Cardiac muscle cell (in vitro differentiated cells and primary cell): ENCODE measurements around the gene SLC2A5. TPM values are rescaled to one million over a fixed set of nuclear protein-coding genes. Genes with fewer than 3 reads are reported as not detected.

ENCODE experiments used
- DNase-seq, 2 donors: peaks; one replicate each; pipeline versions ENCODE4 v3.0.0 to v3.0.0-alpha.2; 2010 to 2017; ENCODE audit warnings: low read depth in 1 of 2, low spot score in 1 of 2
- H3K27ac ChIP-seq: fragments of 200-600 bp; sonication (generic); 2 replicates; pipeline ENCODE4 v1.5.1; 2016
- H3K27me3 ChIP-seq: fragments of 200-600 bp; sonication (generic); 2 replicates; pipeline ENCODE4 v1.6.0; 2016; ENCODE audit warnings: control low read depth
- H3K36me3 ChIP-seq: fragments of 200-600 bp; sonication (generic); 2 replicates; pipeline ENCODE4 v1.5.1; 2016; ENCODE audit warnings: control low read depth
- H3K4me1 ChIP-seq: fragments of 200-600 bp; sonication (generic); 2 replicates; pipeline ENCODE4 v1.8.1; 2017; ENCODE audit warnings: low read depth, mild to moderate bottlenecking, mixed run types
- H3K4me3 ChIP-seq: fragments of 200-600 bp; sonication (generic); 2 replicates; pipeline ENCODE4 v1.5.1; 2016; ENCODE audit warnings: mild to moderate bottlenecking
- H3K9me3 ChIP-seq: fragments of 200-600 bp; sonication (generic); 2 replicates; pipeline ENCODE4 v1.5.1; 2017; ENCODE audit warnings: low read depth, mild to moderate bottlenecking, control low read depth
- CTCF ChIP-seq: IDR thresholded peaks from 2 replicates; pipeline ENCODE4 v1.5.1; 2012; ENCODE audit warnings: low read depth, mild to moderate bottlenecking, low read length
- polyA plus RNA-seq: library from polyadenylated mRNA; unstranded; fragments of >200 nt; fragmentation: Nextera tagmentation; extraction: Ambion mirVana; gene quantifications from 2 replicates; pipeline ENCODE4 v1.2.1, GENCODE V29; 2016
- total RNA-seq: library from RNA; depleted of rRNA; stranded (reverse); fragments of >200 nt; gene quantifications from 2 replicates; pipeline ENCODE4 v1.2.3, GENCODE V29; 2016

Gene SLC2A5
- total and polyA plus RNA-seq, 2 experiments from 2014 or later, result not detected

- Histone ChIP-seq H3K4me3 (no peak overlapping the region), H3K9me3 (no peaks in the 10 kb centered on the region), H3K27me3 (no peaks in the 10 kb centered on the region), H3K4me1 (peaks cover 6% of the 10 kb centered on the region), H3K27ac (no peak overlapping the region), H3K36me3 (no peaks in the 10 kb centered on the region)
- DNase-seq, result no peak
- TF ChIP-seq CTCF, result no peak
Measured at GRCh38 chr1:9042272-9042671, 27.2 kb downstream of the SLC2A5 start.

- no peak for DNase-seq
- Histone ChIP-seq H3K27me3 (no peaks in the 10 kb centered on the region), H3K27ac (no peak overlapping the region), H3K4me1 (no peaks in the 10 kb centered on the region), H3K36me3 (no peaks in the 10 kb centered on the region), H3K4me3 (no peak overlapping the region), H3K9me3 (no peaks in the 10 kb centered on the region)
- no peak for TF ChIP-seq CTCF
Measured at GRCh38 chr1:9041116-9041779, 28.2 kb downstream of the SLC2A5 start.

- Histone ChIP-seq H3K36me3 (no peaks in the 10 kb centered on the region), H3K9me3 (no peaks in the 10 kb centered on the region), H3K27me3 (no peaks in the 10 kb centered on the region), H3K4me1 (no peaks in the 10 kb centered on the region), H3K27ac (no peak overlapping the region), H3K4me3 (no peak overlapping the region)
- DNase-seq, result no peak
- TF ChIP-seq CTCF, result no peak
Measured at GRCh38 chr1:9040659-9041030, 28.8 kb downstream of the SLC2A5 start.

GRCh38 chr1:9039761-9040658 is 29.4 kb downstream of the SLC2A5 start:
- H3K27ac ChIP-seq, result no peak overlapping the region
- DNase-seq, result no peak
- no peaks in the 10 kb centered on the region for H3K36me3 ChIP-seq
- no peak overlapping the region for H3K4me3 ChIP-seq
- H3K4me1 ChIP-seq, result no peaks in the 10 kb centered on the region
- no peak for TF ChIP-seq CTCF
- H3K9me3 ChIP-seq, result no peaks in the 10 kb centered on the region
- H3K27me3 ChIP-seq, result no peaks in the 10 kb centered on the region

- Histone ChIP-seq H3K9me3 (no peaks in the 10 kb centered on the region), H3K27ac (no peak overlapping the region), H3K27me3 (no peaks in the 10 kb centered on the region), H3K36me3 (no peaks in the 10 kb centered on the region), H3K4me3 (no peak overlapping the region), H3K4me1 (no peaks in the 10 kb centered on the region)
- DNase-seq, result no peak
- TF ChIP-seq CTCF, result no peak
Measured at GRCh38 chr1:9038881-9039760, 30.3 kb downstream of the SLC2A5 start.
